ENCODE results near the gene TRMT61A.
"Not testable (repeated sequence)": the region's sequence is repeated elsewhere in the genome, so short reads cannot be mapped to it uniquely, and the experiment has no call there.

TRMT61A gene

DNA sequence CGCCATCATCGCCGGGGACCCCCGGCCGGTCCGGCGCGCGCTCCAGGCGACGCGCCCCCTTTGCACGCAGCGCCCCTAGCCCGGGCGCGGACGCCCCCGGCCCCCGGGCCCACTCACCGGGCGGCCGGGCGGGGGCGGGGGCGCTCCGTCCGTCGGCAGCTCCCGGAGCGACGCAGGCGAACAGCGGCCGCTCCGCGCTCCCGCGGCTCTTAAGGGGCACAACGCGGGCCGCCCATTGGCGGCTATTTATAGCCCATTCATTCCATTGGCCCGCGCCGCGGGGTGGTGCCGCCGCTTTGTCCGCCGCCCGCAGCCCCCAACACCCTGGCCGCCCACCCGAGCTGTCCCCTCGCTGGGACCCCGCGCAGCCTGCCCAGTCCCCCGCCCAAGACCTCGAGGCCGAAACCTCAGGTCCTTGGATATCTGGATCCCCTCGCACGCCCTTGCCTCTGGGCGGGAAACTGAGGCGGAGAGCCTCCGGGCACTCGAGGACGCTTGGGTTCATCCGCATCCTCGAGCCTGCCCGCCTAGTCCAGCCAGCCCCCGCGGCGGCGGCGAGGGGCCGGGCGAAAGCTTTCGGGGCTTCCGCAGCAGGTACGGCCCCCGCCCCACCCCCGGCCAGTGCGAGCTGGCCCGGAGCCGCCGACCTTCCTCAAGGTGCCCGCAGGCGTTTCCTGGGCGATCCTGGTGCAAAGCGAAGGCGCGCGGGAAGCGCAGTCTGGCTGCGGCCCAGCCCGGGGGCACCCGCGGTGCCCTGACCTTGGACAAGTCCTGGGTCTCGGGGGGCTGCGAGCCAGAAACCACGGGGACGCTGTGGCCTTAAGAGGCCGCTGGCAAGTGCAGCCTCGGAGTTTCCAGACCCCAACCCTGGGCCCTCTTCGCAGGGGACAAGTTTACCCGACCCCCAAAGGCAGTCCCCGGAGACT, 6.1 kb upstream of the TRMT61A start, which contains the start of gene CKB:
Gene CKB, minus strand, starts transcription at position 182 of the 926 bp plus-strand sequence. CDS start 337 bp downstream, outside the sequence.
- no peak for DNase-seq (ENCODE audit: low read depth in 2 of 2)

DNA sequence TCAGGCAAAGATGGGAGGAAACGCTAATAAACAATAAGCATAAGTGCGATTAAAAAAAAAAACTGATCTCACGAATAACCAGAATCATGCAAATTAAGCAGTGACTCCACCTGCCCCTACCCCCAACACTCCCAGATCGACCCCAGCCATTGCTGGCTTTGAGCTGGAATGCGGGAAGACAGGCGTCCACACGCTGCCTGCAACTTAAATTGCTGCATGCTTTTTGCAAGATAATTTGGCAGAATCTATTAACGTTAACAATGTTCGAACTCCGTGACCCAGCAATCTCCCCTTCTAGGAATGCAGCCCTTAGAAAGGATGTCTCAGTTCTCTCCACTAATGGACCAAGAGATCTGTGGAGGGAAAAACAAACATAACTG, 5.4 kb upstream of the TRMT61A start:
- DNase-seq (ENCODE audit: low read depth in 2 of 2) = no peak

DNA sequence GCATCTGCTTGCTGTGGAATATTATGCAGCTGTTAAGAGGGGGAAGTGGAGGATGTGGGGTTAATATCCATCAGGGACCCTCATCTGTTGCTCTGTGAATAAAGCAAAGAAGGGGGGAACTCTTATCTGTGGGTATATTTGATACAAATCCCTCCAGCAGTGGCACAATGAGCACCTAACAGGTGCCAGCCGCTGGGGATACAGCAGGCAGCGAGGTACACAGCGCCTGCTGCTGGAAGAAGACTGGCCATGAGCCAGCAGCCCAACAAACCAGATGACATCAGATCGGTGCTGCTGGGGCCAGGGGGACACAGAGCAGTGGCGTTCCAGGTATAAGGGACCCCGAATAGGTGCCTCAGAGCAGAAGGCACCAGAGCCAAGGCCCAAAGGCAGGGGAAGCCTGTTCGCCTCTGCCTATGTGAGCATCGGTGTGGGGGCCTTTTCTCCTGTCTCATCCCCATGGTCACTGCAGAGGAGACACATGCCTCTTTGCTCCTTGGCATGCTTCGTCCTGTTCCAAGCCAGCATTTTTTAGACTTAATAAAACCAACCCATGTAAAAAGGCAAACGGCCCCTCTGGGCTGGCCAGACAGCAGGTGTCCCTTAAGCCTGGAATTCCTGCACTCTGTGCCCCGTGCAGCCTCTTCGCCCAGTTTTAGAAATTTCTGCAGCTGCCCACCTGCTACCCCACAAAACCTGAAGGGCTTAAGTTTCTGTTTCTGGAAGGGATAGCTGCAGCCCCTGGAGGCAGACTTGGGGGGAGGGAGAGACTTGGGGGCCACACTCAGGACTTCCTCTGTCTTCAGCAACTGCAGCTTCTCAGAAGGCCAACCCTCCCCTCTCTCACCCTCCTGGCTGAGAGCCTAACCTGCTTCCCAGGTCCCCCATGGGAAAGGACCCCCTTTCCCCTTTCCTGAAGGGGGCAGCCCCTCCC, 4.7 kb upstream of the TRMT61A start:
- no peak for DNase-seq (ENCODE audit: low read depth in 2 of 2)

DNA sequence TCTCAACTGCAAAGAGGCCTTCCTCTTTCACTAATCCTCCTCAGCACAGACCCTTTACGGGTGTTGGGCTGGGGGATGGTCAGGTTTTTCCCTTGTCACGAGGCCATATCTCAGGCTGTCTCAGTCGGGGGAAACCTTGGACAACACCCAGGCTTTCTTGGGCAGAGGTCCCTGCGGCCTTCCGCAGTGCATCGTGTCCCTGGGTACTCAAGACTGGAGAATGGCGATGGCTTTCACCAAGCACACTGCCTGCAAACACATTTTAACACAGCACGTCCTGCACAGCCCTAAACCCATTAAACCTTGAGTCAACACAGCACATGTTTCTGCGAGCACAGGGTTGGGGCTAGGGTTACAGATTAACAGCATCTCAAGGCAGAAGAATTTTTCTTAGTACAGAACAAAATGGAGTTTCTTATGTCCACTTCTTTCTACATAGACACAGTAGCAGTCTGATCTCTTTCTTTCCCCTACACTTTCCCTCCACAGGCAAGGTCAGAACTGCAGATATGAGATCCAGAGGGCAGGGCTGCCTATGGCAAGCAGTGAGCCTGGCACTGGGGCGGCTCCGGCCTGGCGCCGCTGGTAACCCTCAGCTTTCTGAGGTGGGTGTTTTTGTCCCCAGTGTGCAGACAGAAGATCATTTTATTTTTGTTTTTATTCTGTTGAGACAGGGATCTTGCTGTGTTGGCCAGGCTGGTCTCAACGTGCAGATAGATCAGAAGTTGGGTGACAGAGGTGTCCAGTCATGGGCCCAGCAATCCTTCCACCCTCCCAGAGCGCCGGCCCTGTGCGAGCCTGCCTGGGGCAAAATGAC, 3.4 kb upstream of the TRMT61A start:
- DNase-seq (ENCODE audit: low read depth in 2 of 2) = not testable (repeated sequence)

DNA sequence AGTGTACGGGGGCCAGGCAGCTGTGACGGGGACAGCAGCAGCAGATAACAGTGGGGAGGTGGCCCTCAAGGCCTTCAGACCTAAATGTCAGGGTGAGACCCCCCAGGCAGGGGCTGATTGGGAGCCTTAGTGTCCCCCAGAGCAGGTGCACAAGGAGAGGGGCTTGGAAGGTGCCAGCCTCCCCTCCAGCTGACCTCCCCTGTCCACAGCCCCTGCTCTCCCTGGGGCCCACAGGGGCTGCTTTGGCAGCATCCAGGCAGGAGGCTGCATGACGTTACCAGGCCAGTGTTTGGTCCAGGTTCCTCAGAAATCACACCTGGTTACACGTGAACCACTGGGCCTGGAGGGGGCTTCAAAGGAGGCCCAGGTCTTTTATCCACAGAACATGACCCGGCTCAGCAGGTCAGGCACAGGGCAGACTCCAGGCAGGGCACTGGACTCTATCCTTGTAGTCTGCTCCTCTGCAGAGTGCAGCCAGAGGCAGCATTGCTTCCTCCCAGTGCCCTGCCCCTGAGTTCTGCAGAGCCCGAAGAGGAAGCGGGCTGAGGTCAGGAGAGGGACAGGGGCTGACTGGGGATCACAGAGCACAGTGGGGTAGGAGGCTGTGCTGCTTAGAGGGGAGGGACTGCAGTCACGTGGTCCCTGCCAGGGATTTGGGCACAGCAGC, 2.6 kb upstream of the TRMT61A start:
- DNase-seq (ENCODE audit: low read depth in 2 of 2) = no peak

DNA sequence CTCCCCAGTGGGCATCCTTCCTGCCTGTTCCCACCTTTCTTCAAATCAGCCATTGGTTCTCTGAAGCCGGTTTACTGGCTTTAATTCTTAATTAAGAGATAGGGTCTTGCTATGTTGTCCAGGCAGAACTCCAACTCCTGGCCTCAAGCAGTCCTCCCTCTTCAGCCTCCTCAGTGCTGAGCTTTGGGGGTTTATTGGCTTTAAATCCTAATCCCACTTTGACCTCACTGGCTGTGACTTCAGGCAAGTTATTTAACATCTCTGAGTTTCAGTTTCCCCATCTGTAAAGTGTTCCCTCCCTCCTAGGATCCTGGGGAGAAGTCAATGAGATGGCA, 2.1 kb upstream of the TRMT61A start:
- no peak for DNase-seq (ENCODE audit: low read depth in 2 of 2)

DNA sequence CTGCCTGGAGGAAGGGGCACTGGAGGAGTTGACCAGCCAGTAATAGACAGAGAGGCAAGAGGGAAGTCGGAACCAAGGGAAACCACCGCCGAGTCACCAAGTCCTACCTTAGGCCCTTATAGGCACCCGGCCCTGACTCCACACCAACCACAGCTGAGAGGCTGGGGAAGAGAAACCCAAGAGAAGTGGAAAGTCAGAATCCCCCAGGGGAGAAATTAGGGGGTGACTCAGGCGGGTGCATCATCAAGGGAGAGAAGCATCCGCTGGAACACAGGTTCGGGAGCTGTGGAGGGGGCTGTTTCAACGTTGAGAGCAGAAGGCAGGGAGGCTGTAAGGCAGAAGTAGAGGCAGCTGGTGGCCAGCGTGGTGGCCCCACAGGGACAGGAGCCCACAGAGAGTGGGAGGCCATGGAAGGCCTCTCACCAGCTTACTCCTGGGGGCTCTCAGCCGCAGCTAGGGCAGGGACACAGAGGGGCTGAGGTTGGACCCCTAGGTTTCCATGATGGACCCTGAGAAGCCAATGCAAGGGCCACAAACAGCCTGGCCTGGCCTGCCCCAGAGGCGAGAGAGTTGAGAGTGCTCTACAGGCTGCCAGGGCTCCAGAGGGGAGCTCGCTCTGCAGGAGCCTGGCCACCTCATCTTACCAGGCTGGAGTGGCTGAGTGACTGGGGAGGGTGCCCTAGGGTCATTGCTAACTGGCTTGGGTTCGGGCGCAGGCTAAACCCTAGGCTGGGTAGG, 1.4 kb upstream of the TRMT61A start:
- DNase-seq (ENCODE audit: low read depth in 2 of 2) = no peak

DNA sequence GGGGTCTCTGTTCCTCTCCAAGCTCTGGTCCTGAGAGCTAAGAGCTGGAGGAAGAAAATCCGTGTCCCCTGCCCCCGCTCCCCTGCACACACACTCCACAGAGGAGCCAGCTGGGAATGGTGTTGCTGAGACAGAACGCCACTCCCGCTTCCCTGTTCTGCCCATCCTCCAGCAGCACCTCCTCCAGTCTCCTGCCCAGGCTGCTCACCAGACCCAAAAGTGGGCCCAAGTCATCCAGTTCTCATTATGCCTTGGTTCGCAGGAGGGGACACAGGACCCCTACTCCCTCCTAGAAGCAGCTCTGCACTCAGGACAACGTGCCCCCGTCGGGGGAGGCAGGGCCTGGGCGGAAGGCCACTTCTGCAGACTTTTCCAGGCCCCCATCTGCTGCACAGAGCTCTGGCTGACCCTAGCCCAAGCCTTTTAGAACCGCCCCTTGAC, 830 bp upstream of the TRMT61A start:
- no peak for DNase-seq (ENCODE audit: low read depth in 2 of 2)

DNA sequence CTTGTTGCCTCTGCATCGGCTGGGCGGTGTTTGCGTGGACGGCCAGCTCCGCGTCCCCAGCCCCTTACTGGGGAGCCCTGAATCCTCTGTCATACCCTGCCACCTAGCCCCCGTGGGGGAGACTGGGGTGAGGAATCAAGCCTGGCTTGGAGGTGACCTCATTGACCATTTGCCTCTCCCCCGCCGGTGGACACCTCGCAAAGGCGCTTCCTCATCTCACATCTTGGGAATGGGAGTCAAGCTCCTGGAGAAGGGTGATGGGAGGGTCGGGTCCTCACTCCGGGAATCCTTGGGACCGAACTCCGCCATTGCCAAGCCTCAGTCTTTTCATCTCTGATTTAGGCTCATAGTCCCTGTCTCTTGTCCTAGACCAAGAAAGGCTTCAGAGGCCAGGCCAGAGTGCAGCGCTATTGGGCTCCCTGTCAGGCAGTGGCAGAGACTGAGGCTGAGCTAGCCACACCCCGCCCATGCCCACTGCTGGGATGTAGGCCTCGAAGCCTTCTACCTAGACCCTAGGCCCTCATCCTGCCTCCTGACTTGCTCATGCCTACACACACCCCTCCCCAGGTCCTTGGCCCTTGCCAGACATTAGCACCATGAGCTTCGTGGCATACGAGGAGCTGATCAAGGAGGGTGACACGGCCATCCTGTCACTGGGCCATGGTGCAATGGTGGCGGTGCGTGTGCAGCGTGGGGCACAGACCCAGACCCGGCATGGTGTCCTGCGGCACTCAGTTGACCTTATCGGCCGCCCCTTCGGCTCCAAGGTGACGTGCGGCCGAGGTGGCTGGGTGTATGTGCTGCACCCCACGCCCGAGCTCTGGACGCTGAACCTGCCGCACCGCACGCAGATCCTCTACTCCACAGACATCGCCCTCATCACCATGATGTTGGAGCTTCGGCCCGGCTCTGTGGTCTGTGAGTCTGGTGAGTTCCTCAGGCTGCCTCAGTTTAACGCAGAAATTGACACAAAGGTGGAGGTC, 678 bp downstream of the TRMT61A start:
- DNase-seq (ENCODE audit: low read depth in 2 of 2) = no peak

DNA sequence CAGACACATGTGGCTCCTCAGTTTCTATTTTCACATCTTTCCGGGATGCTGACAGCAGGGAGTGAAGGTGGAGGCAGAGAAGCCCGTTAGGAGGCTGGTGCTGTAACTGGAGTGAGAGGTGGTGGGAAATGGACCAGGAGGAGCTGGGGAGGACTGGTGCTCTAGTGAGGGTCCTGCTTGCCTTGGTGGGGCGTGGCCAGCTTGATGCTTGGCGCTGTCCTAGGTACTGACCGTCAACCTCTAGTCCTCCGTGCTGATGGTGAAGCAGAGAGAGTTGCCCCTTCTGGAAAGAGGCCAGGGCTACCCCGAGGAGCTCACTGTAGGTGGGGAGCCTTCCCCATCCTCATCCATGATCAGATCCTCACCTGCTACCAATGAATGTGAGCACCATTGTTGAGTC, 1.4 kb downstream of the TRMT61A start:
- no peak for DNase-seq (ENCODE audit: low read depth in 2 of 2)

DNA sequence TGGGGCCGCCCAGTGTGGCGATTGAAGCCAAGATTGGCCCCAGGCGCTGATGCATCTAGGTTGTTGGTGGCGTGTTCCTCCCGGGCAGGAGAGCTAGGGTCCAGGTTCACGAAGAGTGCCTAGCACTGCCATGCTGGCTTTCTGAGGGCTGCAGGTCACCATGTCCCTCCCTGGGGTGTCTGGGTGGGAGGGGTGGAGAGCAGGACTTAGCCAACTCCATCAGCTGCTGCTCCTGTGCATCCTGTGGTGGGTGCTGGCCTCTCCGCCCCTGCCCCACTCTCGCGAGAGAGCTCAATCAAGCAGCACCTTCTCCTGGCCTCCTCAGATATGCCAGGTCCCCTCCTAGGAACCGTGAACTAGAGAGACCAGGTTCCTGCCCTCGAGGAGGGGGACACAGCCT, 1.8 kb downstream of the TRMT61A start:
- no peak for DNase-seq (ENCODE audit: low read depth in 2 of 2)

DNA sequence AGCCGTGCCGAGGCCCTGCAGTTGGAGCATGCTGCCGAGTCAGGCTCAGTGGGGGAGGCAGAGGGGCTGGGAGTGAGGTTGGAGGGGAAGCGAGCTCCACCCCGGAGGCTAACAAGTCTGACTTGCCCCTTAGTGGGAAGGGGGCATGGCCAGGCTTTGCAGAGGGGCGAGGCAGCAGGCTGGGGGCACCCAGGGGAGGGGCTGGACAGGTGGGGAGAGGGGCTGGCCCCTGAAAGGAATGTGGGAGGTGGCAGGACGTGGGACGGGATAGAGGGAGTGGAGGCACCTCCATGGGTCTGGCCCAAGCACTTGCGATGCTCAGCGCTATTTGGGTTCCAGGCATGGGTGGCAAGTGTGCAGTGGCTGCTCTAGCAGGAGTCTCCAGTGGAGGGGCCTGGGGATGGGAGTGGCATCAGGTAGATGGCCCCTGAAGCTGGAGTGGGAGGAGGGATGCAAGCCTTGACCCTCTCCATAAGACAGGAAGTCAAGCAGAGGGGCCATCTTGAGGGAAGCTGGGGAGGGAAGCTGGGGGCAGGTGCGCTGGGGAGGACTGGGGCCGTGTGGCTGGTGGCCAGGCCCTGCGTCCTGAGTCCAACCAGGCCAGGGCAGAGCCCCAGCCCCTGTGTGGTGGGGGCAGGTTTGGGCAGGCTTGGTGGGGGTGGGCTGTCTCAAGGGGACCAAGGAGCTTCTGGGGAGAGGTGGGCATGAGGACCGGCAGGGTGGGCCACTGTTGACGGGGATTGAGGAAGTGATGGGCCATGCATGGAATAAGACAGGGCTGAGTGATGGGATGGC, 2.6 kb downstream of the TRMT61A start:
- no peak for DNase-seq (ENCODE audit: low read depth in 2 of 2)

DNA sequence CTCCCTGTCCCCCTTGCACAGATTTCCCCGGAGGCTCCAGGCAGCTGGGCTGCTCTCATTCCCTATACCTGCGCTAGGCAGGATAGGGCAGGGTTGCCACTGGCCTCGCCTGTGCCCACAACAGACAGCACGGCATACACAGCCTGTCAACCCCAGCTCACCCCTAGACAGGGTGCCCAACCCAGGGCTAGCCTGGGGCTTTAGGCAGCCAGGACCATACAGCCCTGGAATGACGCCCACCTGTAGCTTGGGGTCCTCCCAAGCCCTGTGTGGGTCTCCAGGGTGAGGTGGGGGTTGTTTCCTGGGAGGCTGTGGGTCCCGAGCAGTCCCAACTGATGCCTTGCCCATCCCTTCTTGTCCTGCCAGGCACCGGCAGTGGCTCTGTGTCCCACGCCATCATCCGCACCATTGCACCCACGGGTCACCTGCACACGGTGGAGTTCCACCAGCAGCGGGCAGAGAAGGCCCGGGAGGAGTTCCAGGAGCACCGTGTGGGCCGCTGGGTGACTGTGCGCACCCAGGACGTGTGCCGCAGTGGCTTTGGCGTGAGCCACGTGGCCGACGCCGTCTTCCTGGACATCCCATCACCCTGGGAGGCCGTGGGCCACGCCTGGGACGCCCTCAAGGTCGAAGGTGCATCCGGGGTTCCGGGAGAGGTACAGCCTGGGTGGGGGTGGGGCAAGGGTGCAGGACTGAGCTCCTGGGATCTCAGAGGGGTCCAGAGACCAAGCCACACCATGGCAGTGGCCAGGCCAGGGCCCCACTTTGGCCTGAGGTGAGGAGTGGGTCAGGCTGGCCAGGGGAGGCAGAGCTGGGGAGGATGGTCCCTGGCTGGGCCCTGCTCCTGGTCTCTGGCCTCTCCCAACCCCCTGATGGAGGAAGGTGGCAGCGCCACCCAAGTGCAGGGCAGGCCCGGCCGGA, 3.5 kb downstream of the TRMT61A start:
- no peak for DNase-seq (ENCODE audit: low read depth in 2 of 2)

DNA sequence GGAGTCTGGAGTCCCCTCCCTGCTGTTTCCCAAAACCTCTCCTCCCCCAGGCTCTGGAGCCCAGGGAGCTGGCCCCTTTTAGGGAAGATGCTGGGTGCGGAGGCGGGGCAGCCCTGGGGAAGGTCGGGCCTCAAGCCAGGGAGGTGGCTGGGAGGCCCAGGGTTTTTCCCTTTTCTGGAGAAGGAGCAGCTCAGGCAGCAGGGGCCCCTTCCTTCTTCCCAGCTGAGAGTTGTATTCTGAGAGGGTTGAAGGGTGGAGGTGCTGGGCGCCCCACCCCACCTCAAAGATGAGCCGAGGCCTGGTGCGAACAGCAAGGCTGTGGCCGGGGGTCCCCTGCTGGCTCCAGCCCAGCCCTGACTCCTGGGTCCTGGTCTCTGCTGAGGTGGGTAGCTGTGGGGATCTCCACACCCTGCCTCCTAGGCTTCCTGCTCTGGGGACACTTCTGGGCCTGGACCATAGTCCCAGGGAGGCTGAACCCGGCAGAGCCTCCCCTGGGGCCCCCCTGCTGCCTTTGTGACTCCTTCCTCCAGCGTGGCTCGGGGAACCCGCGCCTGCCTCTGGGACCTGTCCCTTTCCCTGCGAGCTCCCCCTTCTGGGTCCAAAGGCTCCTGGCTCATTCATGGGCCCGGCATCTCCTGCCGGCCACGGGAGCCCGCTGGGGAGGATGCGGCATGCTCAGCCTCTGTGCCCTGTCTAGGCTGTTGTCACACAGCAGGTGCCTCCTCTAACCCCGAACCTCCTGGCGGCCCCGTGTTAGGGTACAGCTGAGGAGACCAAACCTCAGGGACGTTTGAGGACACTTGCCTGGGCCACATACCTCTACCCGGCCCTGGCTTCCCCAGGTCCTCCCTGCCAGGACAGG, 4.4 kb downstream of the TRMT61A start:
- DNase-seq (ENCODE audit: low read depth in 2 of 2) = no peak

DNA sequence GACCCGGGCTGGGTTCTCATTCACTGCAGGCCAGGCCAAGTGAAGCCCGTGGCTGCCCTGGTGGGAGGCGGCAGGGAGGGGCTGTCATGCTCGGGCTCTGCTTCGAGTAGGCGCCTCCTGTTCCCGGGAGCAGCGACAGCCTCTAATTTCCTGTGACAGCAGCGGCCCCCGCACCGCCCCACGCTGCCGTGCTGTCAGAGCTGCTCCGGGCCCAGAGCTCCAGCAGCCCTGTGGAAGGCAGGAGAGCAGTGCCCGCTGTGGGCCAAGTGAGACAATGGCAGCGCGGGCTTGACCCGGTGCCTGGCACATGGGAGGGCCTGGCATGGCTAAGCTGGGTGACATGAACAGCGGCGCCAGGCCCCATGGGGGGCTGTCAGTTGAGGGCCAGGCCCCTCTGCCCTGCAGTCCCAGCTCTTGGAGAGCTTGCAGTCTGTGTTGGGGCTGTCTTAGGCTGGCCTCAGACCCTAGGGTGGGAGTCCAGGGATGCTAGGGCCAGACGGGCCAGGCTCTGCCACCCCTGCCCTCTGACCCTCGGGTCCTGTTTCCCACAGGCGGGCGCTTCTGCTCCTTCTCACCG, 5.1 kb downstream of the TRMT61A start:
- DNase-seq (ENCODE audit: low read depth in 2 of 2) = no peak

DNA sequence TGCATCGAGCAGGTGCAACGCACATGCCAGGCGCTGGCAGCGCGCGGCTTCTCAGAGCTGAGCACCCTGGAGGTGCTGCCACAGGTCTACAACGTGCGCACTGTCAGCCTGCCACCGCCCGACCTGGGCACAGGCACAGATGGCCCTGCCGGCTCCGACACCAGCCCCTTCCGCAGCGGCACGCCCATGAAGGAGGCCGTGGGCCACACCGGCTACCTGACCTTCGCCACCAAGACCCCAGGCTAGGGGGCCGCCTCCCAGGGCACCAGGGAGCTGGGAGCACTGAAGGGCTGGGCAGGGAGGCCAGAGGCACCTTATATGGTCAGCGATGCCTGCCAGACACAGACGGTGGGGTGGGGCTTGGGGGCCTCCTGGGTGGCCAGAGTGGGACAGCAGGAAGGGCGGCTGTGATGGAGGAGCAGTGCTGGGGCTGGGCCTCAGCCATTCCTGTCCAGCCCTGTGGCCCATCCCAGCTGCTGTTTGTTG, 5.6 kb downstream of the TRMT61A start:
- DNase-seq (ENCODE audit: low read depth in 2 of 2) = no peak

Measured in activated CD8-positive, alpha-beta memory T cell treated with anti-CD3 and anti-CD28 coated beads for 4 hours (primary cell).